Suppressor macrophage (primary cell): ENCODE measurements around the gene FAM234A.
A peak's percentile ranks its signal among the peaks of the same experiment; 100 is the strongest.
"Not testable (repeated sequence)": the region's sequence is repeated elsewhere in the genome, so short reads cannot be mapped to it uniquely, and the experiment has no call there.

ENCODE experiments used
- DNase-seq, 4 experiments: peaks; one replicate each; pipeline ENCODE4 v3.0.0-alpha.2; 2020 to 2022

Gene FAM234A

GRCh38 chr16:239948-240277 lies 5.3 kb downstream of the FAM234A start:
- DNase-seq, result peak; percentile 23 to 40 (median 28)

- DNase-seq, result no peak
Observed at GRCh38 chr16:240559-240958, 5.9 kb downstream of the FAM234A start.

- DNase-seq, result no peak
Observed at GRCh38 chr16:242281-242680, 7.7 kb downstream of the FAM234A start.

- DNase-seq, result no peak
Observed at GRCh38 chr16:243348-243747, 8.7 kb downstream of the FAM234A start.

- DNase-seq, result no peak
Observed at GRCh38 chr16:245105-245504, 10.5 kb downstream of the FAM234A start.

GRCh38 chr16:247027-247426 lies 12.4 kb downstream of the FAM234A start:
- no peak for DNase-seq

GRCh38 chr16:249431-249830 lies 14.8 kb downstream of the FAM234A start:
- DNase-seq, result no peak

GRCh38 chr16:252366-253337 lies 18.0 kb downstream of the FAM234A start:
- DNase-seq, result peak in 3 of 4 experiments; percentile 21 to 44 (median 26)

- DNase-seq, result no peak
Observed at GRCh38 chr16:253833-254232, 19.2 kb downstream of the FAM234A start.

GRCh38 chr16:254461-254860 lies 19.8 kb downstream of the FAM234A start:
- no peak for DNase-seq

GRCh38 chr16:255183-255582 lies 20.6 kb downstream of the FAM234A start:
- DNase-seq, result no peak

GRCh38 chr16:258091-258490 lies 23.5 kb downstream of the FAM234A start:
- not testable (repeated sequence) for DNase-seq

GRCh38 chr16:259226-259625 lies 24.6 kb downstream of the FAM234A start:
- no peak for DNase-seq

GRCh38 chr16:259814-260253 lies 25.2 kb downstream of the FAM234A start:
- DNase-seq, result no peak

GRCh38 chr16:260326-260725 lies 25.7 kb downstream of the FAM234A start:
- no peak for DNase-seq

GRCh38 chr16:261031-261691 lies 26.5 kb downstream of the FAM234A start:
- DNase-seq, result no peak

GRCh38 chr16:262121-262745 lies 27.6 kb downstream of the FAM234A start:
- DNase-seq, result no peak

- no peak for DNase-seq
Observed at GRCh38 chr16:263182-263774, 28.7 kb downstream of the FAM234A start.

GRCh38 chr16:263944-264343 lies 29.3 kb downstream of the FAM234A start:
- DNase-seq, result no peak

- DNase-seq, result no peak
Observed at GRCh38 chr16:264440-264951, 29.9 kb downstream of the FAM234A start.

- no peak for DNase-seq
Observed at GRCh38 chr16:265002-265529, 30.4 kb downstream of the FAM234A start.

- DNase-seq, result no peak
Observed at GRCh38 chr16:265711-266110, 31.1 kb downstream of the FAM234A start.
